ENCODE results near the gene TDRD7. TPM values are rescaled to one million over a fixed set of nuclear protein-coding genes. Genes with fewer than 3 reads are reported as not detected.

The TDRD7 gene
- total RNA-seq, 3 donors from 2014 or later = 9.8 to 15.1 (median 14.8) TPM

- DNase-seq (ENCODE audit: low spot score in 2 of 2) = no peak
- no peaks in the 10 kb centered on the region for H3K27me3 ChIP-seq
- TF ChIP-seq POLR2AphosphoS5 (IDR thresholded peaks at IDR 0.05) = no peak
- TF ChIP-seq CTCF (IDR thresholded peaks at IDR 0.05) = no peak
- no peak for TF ChIP-seq POLR2A (IDR thresholded peaks at IDR 0.05)
- H3K27ac ChIP-seq = no peak overlapping the region
- H3K36me3 ChIP-seq = no peaks in the 10 kb centered on the region
- H3K4me3 ChIP-seq = no peak overlapping the region
- no peaks in the 10 kb centered on the region for H3K4me1 ChIP-seq
- no peaks in the 10 kb centered on the region for H3K9me3 ChIP-seq
- intact Hi-C loops (cut with DNase I; ENCODE audit: low total_unique reads) = no loop called here
Observed at GRCh38 chr9:97425973-97426336, 14.1 kb downstream of the TDRD7 start.

GRCh38 chr9:97427885-97428284 lies 16.0 kb downstream of the TDRD7 start:
- H3K27me3 ChIP-seq = no peaks in the 10 kb centered on the region
- H3K36me3 ChIP-seq = no peaks in the 10 kb centered on the region
- intact Hi-C loops (cut with DNase I; ENCODE audit: low total_unique reads) = no loop called here
- H3K4me1 ChIP-seq = no peaks in the 10 kb centered on the region
- DNase-seq (ENCODE audit: low spot score in 2 of 2) = no peak
- TF ChIP-seq POLR2AphosphoS5 (IDR thresholded peaks at IDR 0.05) = no peak
- TF ChIP-seq POLR2A (IDR thresholded peaks at IDR 0.05) = no peak
- TF ChIP-seq CTCF (IDR thresholded peaks at IDR 0.05) = no peak
- H3K9me3 ChIP-seq = no peaks in the 10 kb centered on the region
- H3K4me3 ChIP-seq = no peak overlapping the region
- no peak overlapping the region for H3K27ac ChIP-seq

GRCh38 chr9:97430316-97431043 lies 18.6 kb downstream of the TDRD7 start:
- Histone ChIP-seq H3K4me3 (no peak overlapping the region), H3K4me1 (no peaks in the 10 kb centered on the region), H3K27ac (no peak overlapping the region), H3K36me3 (peaks cover 5% of the 10 kb centered on the region), H3K9me3 (no peaks in the 10 kb centered on the region), H3K27me3 (no peaks in the 10 kb centered on the region)
- DNase-seq (ENCODE audit: low spot score in 2 of 2) = no peak
- TF ChIP-seq POLR2AphosphoS5 (IDR thresholded peaks at IDR 0.05) (no peak), CTCF (IDR thresholded peaks at IDR 0.05) (no peak), POLR2A (IDR thresholded peaks at IDR 0.05) (no peak)
- intact Hi-C loops (cut with DNase I; ENCODE audit: low total_unique reads) = no loop called here

GRCh38 chr9:97431044-97431441 lies 19.1 kb downstream of the TDRD7 start:
- Histone ChIP-seq H3K4me3 (no peak overlapping the region), H3K36me3 (peaks cover 5% of the 10 kb centered on the region), H3K9me3 (no peaks in the 10 kb centered on the region), H3K27ac (no peak overlapping the region), H3K27me3 (no peaks in the 10 kb centered on the region), H3K4me1 (no peaks in the 10 kb centered on the region)
- no peak for DNase-seq (ENCODE audit: low spot score in 2 of 2)
- intact Hi-C loops (cut with DNase I; ENCODE audit: low total_unique reads) = no loop called here
- TF ChIP-seq CTCF (IDR thresholded peaks at IDR 0.05) = no peak

GRCh38 chr9:97431549-97432143 lies 19.8 kb downstream of the TDRD7 start:
- DNase-seq (ENCODE audit: low spot score in 2 of 2) = no peak
- Histone ChIP-seq H3K4me1 (no peaks in the 10 kb centered on the region), H3K27ac (no peak overlapping the region), H3K36me3 (peaks cover 5% of the 10 kb centered on the region), H3K4me3 (no peak overlapping the region), H3K27me3 (no peaks in the 10 kb centered on the region), H3K9me3 (no peaks in the 10 kb centered on the region)
- TF ChIP-seq CTCF (IDR thresholded peaks at IDR 0.05) = no peak
- no peak for TF ChIP-seq POLR2A (IDR thresholded peaks at IDR 0.05)
- no peak for TF ChIP-seq POLR2AphosphoS5 (IDR thresholded peaks at IDR 0.05)
- intact Hi-C loops (cut with DNase I; ENCODE audit: low total_unique reads) = no loop called here

Measured in breast epithelium (tissue), 4 donors.